Suprapubic skin (tissue), 4 donors: ENCODE results near the gene PDE4C. TPM values are rescaled to one million over a fixed set of nuclear protein-coding genes. Genes with fewer than 3 reads are reported as not detected.

ENCODE experiments used
- DNase-seq, 2 donors: peaks; one replicate each; pipeline ENCODE4 v3.0.0-alpha.2; 2019; ENCODE audit warnings: low spot score in 2 of 2
- H3K27ac ChIP-seq: fragments of 200-600 bp; sonication (generic); one replicate; pipeline ENCODE4 v1.5.1; 2019
- H3K27me3 ChIP-seq: fragments of 200-600 bp; sonication (generic); one replicate; pipeline ENCODE4 v1.5.1; 2019
- H3K36me3 ChIP-seq: fragments of 200-600 bp; sonication (generic); one replicate; pipeline ENCODE4 v1.5.1; 2019
- H3K4me1 ChIP-seq: fragments of 200-600 bp; sonication (generic); one replicate; pipeline ENCODE4 v1.5.1; 2019
- H3K4me3 ChIP-seq: fragments of 200-600 bp; sonication (generic); one replicate; pipeline ENCODE4 v1.5.1; 2019; ENCODE audit warnings: mild to moderate bottlenecking
- H3K9me3 ChIP-seq: fragments of 200-600 bp; sonication (generic); one replicate; pipeline ENCODE4 v1.5.1; 2019
- CTCF ChIP-seq, 2 donors: fragments of 200-600 bp in 1 of 2; fragments of 450-650 bp in 1 of 2; sonication (generic) in 1 of 2; IDR thresholded peaks; one replicate each; pipeline ENCODE4 v1.5.1; 2016 to 2019; ENCODE audit warnings: antibody characterized with exemption in 2 of 2, mild to moderate bottlenecking in 1 of 2, moderate library complexity in 1 of 2
- EP300 ChIP-seq: sonication (generic); formaldehyde crosslinking; IDR thresholded peaks from one replicate; pipeline ENCODE4 v1.6.1; 2017; ENCODE audit warnings: antibody characterized with exemption
- POLR2A ChIP-seq, 2 donors: fragments of 450-650 bp; IDR thresholded peaks; one replicate each; pipeline ENCODE4 v1.6.1; 2017; ENCODE audit warnings: antibody characterized with exemption in 2 of 2, mild to moderate bottlenecking in 2 of 2, moderate library complexity in 2 of 2
- POLR2AphosphoS5 ChIP-seq, 3 donors: sonication (generic); formaldehyde crosslinking; IDR thresholded peaks; one replicate each; pipeline ENCODE4 v1.6.1; 2017; ENCODE audit warnings: antibody characterized with exemption in 3 of 3
- whole genome bisulfite sequencing: methylation state at CpG from one replicate; pipeline ENCODE4 v1.1.5; 2018; 5-methylcytosine and 5-hydroxymethylcytosine counted together
- total RNA-seq, 4 donors: library from RNA; depleted of rRNA; stranded (reverse); fragments of >200 nt; gene quantifications; one replicate each; pipeline ENCODE4 v1.1.0, GENCODE V29; 2016

Gene PDE4C
- total RNA-seq, 4 donors from 2014 or later, result 0.47 to 2.0 TPM; not detected in 2

DNA sequence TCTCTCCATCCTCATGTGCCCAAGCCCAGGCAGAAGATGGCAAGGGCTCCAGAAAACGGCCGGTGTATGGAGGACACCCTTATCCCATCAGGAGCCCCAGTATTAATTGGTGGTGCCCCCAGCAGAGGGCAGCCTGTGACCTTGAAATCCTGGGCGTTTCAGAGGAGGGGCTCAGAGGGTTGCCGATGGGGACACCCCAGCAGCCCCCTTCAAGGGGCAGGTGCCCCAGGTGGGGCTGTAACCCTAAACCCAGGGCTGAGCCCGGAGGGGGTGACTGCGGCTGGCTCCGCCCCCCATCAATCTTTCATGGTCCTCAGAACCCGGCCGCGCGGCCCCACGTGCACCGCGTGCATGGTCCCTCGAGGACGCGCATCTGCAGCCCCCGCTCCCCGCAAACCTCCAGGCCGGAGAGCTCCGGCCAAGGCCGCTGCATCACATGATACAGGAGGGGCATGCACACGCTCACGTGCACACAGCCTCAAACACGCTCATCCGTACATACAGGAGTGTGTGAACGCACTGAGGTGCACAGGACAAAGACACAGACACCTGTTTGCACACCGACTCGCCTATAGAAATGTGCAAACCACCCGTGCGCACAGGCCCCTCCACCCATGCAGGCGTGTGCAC is 23.3 kb downstream of the PDE4C start:
- Histone ChIP-seq H3K36me3 (peaks cover 12% of the 10 kb centered on the region), H3K27ac (no peak overlapping the region), H3K4me3 (peak overlapping the region; percentile 58), H3K27me3 (no peaks in the 10 kb centered on the region), H3K9me3 (no peaks in the 10 kb centered on the region), H3K4me1 (peaks cover 27% of the 10 kb centered on the region)
- DNase-seq, result peak in 1 of 2 donors; percentile 77
- WGBS, result 26% methylated on average over 5 of the region's 32 CpGs
- TF ChIP-seq EP300 (no peak), CTCF (IDR thresholded peaks at IDR 0.05) (no peak), POLR2AphosphoS5 (IDR thresholded peaks at IDR 0.05) (no peak), POLR2A (IDR thresholded peaks at IDR 0.05) (no peak)

DNA sequence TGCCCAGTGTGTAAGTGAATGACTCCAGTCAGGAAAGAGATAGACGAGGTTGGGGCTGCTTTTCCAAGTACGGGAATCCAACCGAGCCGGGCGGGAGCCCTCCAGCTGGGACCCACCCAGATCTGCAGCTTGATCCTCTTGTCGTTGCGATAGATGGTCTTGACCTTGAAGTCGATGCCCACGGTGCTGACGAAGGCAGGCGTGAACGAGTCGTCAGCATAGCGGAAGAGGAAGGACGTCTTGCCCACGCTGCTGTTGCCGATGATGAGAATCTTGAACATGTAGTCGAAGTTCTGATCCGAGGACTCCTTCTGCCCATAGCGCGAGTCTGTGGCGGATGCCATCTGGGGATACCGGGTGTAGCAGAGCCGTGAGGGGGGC is 23.9 kb downstream of the PDE4C start:
- H3K4me3 ChIP-seq, result no peak overlapping the region
- H3K27me3 ChIP-seq, result no peaks in the 10 kb centered on the region
- no peaks in the 10 kb centered on the region for H3K9me3 ChIP-seq
- H3K27ac ChIP-seq, result no peak overlapping the region
- TF ChIP-seq CTCF (IDR thresholded peaks at IDR 0.05) (no peak), POLR2A (IDR thresholded peaks at IDR 0.05) (no peak), POLR2AphosphoS5 (IDR thresholded peaks at IDR 0.05) (no peak)
- 83% methylated on average over 24 of the region's 24 CpGs for WGBS
- peaks cover 27% of the 10 kb centered on the region for H3K4me1 ChIP-seq
- no peak for DNase-seq
- H3K36me3 ChIP-seq, result peaks cover 15% of the 10 kb centered on the region

- TF ChIP-seq CTCF (IDR thresholded peaks at IDR 0.05) (no peak), POLR2A (IDR thresholded peaks at IDR 0.05) (no peak), EP300 (no peak), POLR2AphosphoS5 (IDR thresholded peaks at IDR 0.05) (no peak)
- H3K4me1 ChIP-seq, result peaks cover 27% of the 10 kb centered on the region
- no peak overlapping the region for H3K4me3 ChIP-seq
- 91% methylated on average over 6 of the region's 6 CpGs for WGBS
- no peak overlapping the region for H3K27ac ChIP-seq
- no peaks in the 10 kb centered on the region for H3K27me3 ChIP-seq
- no peak for DNase-seq
- no peaks in the 10 kb centered on the region for H3K9me3 ChIP-seq
- peaks cover 30% of the 10 kb centered on the region for H3K36me3 ChIP-seq
Measured at GRCh38 chr19:18198374-18198773, 27.9 kb downstream of the PDE4C start.

DNA sequence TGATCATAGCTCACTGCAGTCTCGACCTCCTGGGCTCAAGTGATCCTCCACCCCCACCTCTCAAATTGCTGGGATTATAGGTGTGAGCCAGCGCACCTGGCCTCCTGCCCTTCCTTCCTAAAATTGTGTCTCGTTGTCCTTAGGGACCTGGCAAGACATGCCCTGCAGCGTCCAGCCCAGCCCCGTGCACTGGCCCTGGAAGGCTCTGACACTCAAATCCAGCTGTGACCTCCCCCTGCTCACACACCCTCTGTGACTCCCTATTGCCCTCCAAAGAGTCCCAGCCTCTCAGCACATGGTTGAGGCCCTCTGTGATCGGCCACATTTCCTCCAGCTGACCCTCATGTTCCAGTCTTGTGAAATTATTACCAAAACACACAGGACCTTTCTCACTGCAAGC is 28.3 kb downstream of the PDE4C start:
- no peak overlapping the region for H3K4me3 ChIP-seq
- H3K27me3 ChIP-seq, result no peaks in the 10 kb centered on the region
- TF ChIP-seq CTCF (IDR thresholded peaks at IDR 0.05) (no peak), EP300 (no peak), POLR2AphosphoS5 (IDR thresholded peaks at IDR 0.05) (no peak), POLR2A (IDR thresholded peaks at IDR 0.05) (no peak)
- H3K4me1 ChIP-seq, result peaks cover 22% of the 10 kb centered on the region
- no peaks in the 10 kb centered on the region for H3K9me3 ChIP-seq
- H3K27ac ChIP-seq, result no peak overlapping the region
- no peak for DNase-seq
- 66% methylated on average over 6 of the region's 6 CpGs for WGBS
- peaks cover 30% of the 10 kb centered on the region for H3K36me3 ChIP-seq

DNA sequence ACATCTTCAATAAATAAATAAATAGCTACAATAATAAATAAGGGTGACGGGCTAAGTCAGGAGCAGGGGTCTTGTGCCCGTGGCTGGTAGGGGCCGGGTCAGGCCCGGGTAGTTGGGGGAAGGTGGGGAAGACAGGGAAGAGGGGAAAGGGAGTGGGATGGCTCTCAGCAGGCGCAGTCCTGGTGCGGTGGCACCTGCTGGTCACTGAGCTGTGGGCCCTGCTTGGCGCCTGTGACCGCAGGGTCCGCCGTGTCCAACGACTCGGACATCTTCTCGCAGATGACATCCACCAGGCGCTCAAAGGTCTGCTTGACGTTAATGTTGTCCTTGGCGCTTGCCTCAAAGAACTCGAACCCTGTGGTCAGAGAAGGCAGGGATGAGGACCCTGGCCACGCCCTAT is 28.9 kb downstream of the PDE4C start:
- 93% methylated on average over 18 of the region's 18 CpGs for WGBS
- no peak for DNase-seq
- Histone ChIP-seq H3K4me1 (peaks cover 19% of the 10 kb centered on the region), H3K4me3 (no peak overlapping the region), H3K27me3 (no peaks in the 10 kb centered on the region), H3K9me3 (no peaks in the 10 kb centered on the region), H3K27ac (no peak overlapping the region), H3K36me3 (peaks cover 30% of the 10 kb centered on the region)
- no peak for TF ChIP-seq CTCF (IDR thresholded peaks at IDR 0.05)
- TF ChIP-seq EP300, result no peak
- no peak for TF ChIP-seq POLR2A (IDR thresholded peaks at IDR 0.05)
- TF ChIP-seq POLR2AphosphoS5 (IDR thresholded peaks at IDR 0.05), result no peak
